ENCODE data around the gene ATF7IP2.

DNA sequence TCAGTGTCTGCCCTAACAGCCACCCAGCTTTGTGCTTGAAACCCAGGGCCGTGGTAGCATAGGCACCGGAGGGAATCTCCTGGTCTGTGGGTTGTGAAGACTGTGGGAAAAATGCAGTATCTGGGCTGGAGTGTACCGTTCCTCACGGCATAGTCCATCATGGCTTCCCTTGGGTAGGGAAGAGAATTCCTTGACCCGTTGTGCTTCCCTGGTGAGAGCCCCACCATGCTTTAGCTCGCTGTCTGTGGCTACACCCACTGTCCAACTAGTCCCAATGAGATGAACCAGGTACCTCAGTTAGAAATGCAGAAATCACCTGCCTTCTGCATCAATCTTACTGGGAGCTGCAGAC lies 67.3 kb downstream of the ATF7IP2 start:
- TF ChIP-seq, protein P1, sequence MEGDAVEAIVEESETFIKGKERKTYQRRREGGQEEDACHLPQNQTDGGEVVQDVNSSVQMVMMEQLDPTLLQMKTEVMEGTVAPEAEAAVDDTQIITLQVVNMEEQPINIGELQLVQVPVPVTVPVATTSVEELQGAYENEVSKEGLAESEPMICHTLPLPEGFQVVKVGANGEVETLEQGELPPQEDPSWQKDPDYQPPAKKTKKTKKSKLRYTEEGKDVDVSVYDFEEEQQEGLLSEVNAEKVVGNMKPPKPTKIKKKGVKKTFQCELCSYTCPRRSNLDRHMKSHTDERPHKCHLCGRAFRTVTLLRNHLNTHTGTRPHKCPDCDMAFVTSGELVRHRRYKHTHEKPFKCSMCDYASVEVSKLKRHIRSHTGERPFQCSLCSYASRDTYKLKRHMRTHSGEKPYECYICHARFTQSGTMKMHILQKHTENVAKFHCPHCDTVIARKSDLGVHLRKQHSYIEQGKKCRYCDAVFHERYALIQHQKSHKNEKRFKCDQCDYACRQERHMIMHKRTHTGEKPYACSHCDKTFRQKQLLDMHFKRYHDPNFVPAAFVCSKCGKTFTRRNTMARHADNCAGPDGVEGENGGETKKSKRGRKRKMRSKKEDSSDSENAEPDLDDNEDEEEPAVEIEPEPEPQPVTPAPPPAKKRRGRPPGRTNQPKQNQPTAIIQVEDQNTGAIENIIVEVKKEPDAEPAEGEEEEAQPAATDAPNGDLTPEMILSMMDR (conservative IDR thresholded peaks at IDR 0.05 in 1 of 2, IDR thresholded peaks at IDR 0.05 in 1 of 2; ENCODE audit: extremely low read depth in 1 of 2, insufficient read depth in 1 of 2, low read depth in 1 of 2, low read length in 2 of 2), result no peak
- no peak for TF ChIP-seq EZH2 (IDR thresholded peaks at IDR 0.05; ENCODE audit: borderline replicate concordance, low read length)
